Measurements from ENCODE around the gene MFRP.
A peak's percentile ranks its signal among the peaks of the same experiment; 100 is the strongest.

Gene MFRP

DNA sequence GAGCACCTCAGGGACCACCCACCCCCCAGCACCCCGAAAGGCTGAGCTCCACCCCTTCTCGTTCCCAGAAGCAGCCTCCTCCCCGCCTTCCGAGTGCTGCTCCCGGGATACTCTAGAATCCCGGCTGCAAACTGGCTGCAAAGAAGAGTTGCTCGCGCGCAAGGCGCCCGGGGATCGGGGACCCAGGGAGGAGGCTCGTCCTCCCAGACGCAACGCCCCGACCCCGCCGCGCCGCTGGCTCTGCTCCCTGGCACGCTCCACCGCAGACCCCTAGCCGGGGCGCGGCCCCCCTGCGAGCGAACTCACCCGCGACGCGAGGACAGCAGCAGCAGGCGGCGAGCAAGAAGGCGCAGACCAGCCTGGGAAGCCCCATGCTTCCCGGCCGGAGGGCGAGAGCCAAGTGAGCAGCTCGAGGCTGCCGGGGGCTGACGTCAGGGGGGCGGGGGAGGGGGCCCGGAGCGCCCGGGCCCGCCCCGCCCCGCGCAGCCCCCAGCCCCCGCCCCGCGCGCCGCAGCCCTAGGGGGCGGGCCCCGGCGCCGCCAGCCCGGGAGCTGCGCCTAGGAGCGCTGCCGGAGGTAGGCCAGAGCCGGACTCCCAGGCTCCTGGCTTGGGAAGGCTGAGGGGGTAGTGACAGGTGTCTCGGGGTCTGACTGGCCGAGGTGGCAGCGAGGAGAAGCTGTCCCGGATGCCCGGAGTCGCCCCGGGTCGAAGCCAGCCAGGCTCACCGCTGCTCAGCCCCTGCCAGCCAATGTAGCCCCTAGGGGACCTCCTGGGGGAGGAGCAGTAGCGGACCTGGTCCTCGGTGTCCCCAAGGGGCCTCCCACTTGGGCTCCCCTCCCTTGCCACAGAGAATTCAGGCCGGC is 29.5 kb downstream of the MFRP start, which contains the start of gene MCAM:
Gene MCAM (minus strand): TSS at position 402 of the 863 bp plus-strand sequence. CDS start 29 bp downstream, at position 373.
- DNase-seq = peak; percentile 46

DNA sequence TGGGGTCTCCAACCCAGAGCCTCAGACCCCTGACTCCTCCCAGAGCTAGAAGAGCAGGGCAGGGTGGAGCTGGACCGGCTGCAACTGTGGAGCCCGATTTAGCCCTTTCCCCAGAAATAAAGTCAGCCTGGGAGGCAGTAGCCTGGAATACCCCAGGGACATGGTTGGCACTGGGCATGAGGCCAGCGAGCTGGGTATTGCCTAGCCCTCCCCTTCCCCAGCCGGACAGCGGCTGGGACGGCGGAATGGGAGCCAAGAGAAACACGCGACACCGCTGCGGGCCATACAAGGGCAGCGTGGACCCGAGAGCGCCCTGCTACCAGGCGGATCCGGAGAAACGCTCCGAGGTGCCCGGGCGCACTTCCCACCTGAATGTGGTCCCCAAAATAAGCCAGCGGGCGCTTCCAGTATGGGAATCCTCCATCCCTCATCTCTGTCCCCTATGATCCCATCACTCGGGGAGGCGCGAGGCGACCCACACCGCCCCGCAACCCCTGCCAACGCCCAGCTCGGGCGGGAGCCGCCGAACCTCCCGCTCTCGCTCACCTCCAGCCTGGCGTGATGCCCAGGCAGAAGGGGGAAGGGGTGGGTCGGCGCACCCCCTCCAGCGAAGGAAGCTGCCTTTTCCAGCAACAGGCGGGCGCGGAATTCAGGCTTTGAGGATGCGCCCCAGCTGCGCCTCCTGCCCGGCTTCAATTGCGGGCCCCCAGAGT is 30.3 kb downstream of the MFRP start:
- DNase-seq = peak; percentile 70

DNA sequence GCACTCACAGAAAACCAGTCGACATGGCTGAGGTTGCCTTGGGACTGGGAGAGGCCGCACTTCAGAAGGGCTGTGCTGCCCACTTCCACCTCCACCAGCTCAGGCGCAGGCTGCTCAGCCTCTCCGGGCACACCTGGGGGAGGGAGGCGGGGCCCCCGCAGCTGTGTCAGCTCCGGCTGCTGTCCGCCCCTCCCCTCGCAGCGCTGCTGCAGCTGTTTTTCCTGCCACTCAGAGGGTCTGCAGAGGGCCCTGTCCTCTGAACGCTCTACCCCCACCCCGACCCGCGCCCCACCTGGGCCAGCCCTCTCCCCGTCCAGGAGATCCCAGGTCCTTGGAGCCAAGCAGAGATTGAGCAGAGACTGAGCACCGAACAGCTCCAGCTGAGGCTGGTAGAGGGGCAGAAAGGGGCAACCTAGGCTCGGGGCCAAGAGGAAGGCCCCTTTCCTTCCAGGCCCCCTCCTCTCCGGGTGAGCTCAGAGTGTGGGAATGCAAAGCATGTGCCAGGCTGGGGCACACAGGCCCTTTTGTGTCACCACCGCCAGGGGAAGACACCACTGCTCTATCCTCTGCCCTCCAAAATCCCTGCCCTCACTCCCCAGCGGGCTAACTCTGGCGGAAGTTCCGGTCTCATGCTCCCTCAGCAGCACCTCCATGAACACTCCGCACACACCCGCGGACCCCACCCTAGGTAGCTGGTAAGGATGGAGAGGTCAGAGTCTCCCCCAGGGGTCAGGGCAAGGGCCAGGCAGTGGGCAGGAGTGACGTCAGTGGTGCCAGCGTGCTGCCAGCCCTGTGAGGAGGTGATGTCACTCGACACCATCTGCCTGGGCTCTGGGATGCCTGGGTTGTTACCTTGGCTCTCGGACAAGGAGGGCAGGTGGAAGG is 31.1 kb downstream of the MFRP start:
- no peak for DNase-seq

DNA sequence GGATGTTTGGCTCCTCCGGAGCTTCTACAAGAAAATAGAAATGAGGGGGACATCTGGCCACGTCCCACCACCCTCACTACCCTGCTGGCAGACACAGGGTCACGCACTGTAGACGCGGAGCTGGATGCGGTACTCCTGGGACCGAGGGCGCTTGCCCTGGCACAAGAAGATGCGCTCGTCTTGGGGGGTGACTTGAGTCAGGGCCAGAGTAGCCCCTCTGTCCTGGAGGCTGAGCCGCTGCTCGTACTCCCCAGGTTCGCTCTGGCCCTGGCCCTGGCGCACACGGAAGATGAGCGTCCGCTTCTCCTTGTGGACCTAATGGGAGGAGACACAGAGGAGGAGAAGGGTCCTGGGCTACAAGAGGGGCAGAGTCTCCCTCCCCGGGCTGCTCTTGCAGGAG is 31.8 kb downstream of the MFRP start:
- no peak for DNase-seq

DNA sequence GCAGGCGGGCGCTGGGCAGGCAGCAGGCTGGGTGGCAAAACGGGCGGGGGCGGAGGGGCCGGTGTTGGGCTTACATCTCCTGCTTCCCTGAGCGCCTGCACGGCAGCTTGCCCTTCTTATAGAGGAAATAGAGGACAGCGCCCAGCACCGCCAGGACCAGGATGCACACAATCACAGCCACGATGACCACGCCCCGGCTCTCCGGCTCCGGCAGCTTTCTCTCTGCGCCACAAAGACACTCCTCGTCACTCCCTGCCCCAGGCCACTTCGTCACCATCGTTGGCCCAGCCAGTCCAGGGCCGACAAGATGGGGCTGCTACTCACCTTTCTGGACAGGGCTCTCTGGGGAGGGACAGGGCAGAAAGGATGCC is 35.8 kb downstream of the MFRP start:
- DNase-seq = no peak

DNA sequence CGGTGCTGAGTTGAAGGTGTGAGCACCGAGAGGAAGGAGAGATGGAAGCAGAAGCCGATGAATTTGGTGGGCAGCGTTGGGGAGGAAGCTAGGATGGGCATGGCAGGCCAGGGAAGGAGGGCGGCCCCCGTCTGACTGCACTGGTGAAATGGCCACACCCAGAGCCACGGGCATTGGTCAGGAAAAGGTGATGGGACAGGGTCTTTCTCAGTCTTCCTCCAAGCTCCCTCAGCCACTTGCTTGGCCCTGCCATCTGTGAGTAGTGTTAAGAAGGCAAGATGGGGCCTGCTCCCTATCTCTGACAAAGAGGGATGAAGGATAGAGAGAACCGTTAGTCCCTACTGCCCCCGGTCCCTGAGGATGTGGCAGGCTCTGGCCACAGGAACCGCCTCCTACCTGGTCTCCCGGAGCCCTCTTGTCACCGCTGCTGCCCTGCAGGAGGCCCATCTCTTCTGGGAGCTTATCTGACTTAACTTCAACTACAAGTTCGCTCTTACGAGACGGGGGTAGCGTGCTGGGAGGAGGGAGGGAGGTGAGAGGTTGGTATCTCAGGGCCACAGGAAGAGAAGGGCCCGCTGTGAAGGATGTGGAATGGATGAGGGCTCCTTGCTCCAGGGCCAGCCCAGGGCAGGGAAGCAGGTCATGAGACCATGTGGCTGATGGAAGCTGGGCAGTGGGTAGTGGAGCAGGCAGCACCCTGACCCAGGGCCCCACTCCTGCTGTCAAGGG is 36.4 kb downstream of the MFRP start:
- DNase-seq = no peak

DNA sequence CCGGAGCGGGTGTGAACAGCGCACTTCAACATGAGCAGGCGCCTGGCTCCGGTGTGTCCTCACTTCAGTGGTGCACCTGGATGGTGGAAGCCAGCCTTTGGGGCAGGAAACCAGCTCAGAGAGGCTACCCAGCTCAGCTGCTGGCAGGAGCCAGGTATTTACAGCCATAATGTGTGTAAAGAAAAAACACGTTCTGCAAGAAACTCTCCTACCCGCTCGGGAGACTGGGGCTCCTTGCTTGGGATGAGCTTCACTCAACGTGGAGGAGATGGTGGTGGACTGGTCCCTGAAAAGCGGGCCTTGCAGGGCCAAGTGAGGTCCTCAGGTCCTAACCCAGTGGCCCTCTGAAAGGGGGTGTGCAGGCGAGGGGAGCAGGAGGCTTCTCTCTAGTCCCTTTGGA is 37.1 kb downstream of the MFRP start:
- DNase-seq = no peak

DNA sequence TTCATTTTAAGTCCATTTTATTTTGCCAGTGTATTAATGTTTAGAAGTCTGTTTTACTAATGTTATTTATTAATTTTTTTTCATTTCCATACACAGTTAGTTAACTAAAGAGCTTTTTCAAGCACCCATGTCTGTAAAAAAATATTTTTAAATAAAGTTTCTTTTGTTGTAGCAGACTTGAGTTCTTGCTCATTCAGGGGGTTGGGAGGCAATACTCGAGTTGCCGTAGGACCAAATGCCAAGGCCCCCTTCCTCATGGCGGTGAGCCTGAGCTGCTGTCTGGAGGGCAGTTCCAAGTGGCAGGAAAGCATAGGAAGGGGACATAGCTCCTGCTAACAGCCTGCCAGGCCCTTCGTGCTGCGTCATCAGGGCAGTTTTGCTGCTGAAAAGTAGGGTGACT is 38.5 kb downstream of the MFRP start:
- DNase-seq = no peak

DNA sequence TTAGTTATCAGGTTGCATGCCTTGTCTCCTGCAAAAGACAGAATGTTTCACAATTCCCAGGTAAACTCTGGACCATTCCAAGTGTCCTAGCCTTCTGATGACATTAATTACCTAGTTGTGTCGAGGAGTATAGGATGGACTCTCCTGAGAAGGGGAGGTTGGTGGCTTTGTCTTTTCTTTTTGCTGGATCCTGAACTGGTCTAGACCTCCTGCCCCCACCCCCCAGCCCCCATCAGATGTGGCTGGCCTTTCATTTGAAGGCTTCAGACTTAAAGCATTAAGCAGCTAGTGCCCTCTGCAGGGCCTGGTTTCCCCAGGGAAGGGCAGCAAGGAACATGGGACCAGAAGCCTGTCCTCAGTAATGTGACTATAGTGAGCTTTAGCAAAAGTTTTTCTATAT is 39.3 kb downstream of the MFRP start:
- no peak for DNase-seq

DNA sequence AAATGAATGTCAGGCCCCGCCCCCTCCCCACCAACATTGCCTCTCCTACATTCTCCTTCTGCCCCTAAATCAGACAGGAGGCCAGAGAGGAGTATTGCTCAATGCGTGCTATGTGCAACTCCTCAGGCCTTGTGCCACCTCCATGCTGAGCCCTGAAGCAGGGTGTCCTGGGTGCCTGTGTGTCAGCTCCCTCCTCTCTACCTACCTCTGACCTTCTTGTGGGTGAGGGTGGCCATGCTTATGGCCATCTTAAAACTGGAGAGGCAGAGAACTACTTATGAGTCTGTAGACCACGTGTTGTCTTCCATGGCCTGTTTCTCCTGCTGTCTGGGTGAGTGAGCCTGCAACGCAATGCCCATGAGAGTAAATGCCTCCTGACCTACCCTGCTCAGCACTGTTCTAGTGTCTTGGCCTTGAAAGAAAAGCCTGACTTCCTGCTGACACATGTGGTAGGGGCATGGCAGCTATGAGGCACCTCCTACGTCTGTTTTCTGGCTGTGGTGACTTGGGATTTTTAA is 40.1 kb downstream of the MFRP start:
- DNase-seq = no peak

DNA sequence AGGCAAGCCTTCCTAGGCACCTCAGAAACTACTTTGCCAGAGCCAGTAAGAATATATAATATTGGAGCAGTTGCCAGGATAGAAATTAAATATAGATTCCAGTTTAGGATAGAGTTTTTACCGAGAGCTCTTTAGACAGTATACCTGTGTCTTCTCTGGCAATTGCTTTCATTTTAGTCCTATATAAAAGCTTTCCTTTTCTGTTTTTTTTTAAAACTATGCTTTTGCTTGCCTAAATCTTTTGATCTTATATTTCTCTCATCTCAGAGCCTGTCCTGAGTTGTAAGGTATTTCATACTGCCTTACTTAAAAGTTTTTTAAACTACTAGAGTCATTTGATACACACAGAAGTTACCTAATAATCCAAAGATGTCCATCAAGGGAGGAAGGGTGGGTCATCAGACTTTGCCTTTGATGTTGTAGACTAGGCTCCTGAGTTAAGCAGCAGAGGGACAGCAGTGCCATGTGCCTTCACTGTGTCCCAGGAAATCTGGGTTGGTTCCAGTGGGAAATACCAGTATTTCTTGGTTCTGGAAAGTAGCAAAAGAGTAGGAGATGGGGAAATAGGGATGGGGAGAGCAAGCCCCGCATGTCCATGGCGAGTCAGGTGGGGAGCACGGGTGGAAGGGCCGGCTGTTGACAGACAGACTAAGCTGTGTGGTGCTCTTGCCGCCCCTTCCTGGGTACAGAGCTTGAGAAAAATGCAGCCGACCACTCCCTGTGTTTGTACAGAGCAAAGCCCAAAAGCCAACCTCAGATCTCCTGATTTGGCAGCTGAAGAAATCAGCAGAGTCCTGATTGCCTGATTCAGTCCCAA is 40.7 kb downstream of the MFRP start:
- no peak for DNase-seq

DNA sequence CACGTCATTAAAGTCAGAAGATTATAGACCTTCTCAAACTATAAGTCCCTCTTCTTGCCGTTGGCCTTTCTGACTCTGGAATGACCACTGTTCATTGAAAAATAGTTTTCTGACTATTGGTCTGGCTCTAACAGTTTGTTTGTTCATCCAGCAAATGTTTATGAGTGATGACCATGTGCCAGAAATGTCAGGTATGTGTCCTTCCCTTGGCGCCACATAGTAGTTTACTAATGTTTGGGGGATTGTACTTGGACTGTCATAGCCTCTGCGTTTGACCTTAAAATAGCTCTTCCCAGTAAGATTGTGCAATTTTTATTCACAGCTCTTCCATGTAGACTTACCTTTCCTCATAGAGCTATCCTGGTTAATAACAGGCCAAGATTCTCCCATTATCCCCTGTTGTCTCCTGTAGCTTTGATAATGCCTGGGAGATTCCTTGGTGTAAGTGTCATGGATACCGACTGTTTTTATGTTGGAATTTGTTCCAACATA is 43.2 kb downstream of the MFRP start:
- DNase-seq = no peak

DNA sequence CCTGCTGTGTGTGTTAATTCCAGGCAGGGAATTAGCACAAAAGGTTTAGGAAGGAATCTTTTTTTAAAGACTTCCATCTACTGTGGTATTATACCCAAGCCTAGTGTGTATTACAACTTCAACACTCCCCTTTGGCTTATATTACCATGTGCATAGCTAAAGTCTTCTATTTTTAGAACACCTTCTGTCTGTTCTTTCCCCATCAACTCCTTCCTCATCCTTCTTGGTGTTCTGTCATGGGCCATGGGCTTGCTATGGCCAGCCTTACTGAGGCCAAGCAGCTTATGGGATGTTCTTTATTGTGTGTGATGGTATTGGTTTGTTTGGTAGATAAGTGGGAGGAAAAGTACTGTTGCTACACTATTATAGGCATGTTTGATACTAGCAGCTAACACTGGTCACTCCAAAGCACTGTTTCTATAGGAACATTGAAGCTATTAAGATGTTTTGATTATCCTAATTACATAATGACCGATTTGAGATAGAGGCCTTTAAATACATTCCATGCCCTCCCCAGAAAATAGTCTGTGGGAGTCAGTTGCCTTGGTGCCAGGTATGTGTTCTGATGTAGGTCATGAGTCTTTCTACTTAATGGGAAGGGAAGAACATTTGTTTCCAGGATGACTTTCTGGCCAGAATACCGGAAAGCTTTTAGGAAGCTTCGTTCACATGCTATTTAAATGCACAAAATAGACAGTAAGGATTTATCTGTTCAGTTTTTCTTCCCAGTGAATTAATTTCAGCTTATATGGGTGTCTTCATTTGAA is 46.1 kb downstream of the MFRP start:
- DNase-seq = no peak

DNA sequence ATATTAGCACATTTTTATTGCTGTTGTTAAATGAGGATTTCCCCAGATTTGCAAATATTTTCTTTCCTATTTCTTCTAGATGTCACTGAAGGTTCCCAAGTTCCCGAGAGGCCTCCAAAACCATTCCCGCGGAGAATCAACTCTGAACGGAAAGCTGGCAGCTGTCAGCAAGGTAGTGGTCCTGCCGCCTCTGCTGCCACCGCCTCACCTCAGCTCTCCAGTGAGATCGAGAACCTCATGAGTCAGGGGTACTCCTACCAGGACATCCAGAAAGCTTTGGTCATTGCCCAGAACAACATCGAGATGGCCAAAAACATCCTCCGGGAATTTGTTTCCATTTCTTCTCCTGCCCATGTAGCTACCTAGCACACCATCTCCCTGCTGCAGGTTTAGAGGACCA is 47.1 kb downstream of the MFRP start:
- DNase-seq = no peak

DNA sequence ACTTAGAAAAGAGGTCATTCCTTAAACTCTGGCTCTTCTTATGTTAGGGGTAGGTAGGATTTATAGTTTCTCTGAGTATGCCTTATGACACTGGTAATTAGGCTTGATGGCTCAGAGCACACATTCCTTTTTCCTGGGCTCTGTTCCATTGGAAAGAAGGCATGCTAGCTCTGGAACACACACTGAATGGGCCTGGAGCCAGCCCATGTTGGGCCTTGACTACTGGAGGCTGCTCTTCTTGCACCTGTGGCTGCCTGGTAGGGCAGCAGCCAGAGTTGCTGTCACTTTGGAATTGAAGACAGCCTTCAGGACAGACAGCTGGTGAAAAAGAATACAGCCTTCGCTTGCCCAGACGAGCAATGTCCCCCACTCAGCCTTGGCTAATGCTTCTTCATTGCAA is 47.8 kb downstream of the MFRP start:
- no peak for DNase-seq

DNA sequence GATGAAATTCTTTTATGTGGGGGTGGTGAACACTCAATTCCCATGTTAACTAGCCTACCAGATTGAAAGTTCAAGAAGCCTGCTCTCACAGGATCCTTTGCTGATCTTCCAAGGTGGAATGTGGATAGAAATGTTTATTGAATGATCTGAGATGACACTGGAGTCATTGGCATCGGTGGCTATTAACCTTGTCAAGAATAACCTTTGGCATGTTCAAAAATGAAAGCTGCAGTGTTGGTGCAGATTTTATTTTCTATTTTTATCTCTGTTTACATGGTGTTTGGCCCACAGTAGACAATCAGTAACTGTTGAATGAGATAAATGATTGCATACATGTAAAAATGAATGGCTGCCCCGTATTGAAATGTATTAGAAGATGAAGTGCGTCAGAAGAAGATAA is 48.6 kb downstream of the MFRP start:
- no peak for DNase-seq

DNA sequence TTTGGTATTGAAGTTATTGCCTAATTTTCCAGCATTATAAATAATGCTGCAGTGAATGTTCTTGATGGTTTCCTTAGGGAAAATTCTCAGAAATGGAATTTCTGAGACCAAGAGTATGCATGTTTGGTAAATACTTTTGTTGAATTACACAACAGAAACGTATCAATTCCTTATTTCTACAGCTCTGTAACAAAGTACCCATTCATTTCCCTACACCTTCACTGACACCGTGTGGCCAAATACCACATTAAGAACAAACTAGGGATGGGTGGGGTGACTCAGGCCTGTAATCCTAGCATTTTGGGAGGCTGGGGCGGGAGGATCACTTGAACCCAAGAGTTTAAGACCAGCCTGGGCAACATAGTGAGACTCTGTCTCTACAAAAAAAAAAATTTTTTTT is 51.3 kb downstream of the MFRP start:
- DNase-seq = no peak

DNA sequence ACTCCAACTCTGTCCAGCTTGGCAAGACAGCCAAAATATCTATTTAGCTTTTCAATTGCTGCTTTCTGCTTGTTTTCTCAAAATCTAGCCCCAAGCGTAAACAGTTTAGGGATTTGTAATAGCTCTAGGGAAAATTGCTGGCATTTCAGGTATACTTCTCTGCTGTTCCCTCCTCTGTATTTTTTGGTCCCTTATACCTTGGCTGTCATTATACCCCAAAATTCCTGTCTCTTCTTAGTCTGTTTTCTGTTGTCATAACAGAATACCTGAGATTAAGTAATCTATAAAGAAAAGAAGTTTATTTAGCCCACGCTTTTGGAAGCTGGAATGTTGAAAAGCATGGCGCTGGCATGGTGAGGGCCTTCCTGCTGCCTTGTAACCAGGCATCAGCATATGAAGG is 53.0 kb downstream of the MFRP start:
- DNase-seq = no peak

DNA sequence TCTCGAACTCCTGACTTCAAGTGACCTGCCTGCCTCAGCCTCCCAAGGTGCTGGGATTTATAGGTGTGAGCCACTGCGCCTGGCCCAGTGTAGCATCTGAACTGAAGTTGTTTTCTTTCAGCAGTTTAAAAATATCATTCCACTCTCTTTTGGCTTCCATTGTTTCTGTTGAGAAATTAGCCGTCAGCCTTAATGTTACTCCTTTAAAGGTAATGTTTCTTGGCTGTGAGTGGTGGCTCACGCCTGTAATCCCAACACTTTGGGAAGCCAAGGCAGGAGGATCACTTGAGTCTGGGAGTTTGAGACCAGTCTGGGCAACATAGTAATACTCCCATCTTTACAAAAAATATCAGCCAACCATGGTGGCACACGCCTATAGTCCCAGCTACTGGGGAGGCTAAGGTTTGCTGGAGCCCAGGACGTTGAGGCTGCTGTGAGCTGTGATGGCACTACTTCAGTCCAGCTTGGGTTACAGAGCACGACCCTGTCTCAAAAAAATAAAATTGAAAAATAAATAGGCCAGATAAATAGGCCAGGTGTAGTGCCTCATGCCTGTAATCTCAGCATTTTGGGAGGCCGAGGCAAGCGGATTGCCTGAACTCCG is 55.5 kb downstream of the MFRP start:
- no peak for DNase-seq
